Subcutaneous abdominal adipose tissue (tissue), 5 donors: ENCODE measurements around the gene PSMD2.

Experiments
- H3K27ac ChIP-seq: one replicate; pipeline ENCODE4 v1.7.0; 2013; ENCODE audit warnings: low read depth, mild to moderate bottlenecking, inconsistent platforms, low read length, moderate library complexity
- H3K27me3 ChIP-seq, 5 donors: one replicate each; pipeline ENCODE4 v1.7.0; 2013; ENCODE audit warnings: low read length in 5 of 5, inconsistent platforms in 1 of 5; ENCODE audit not compliant: control insufficient read depth in 5 of 5, insufficient read depth in 4 of 5
- H3K36me3 ChIP-seq, 5 donors: one replicate each; pipeline ENCODE4 v1.7.0; 2013; ENCODE audit warnings: low read length in 5 of 5; ENCODE audit not compliant: control insufficient read depth in 5 of 5, insufficient read depth in 5 of 5
- H3K4me1 ChIP-seq, 5 donors: one replicate each; pipeline ENCODE4 v1.7.0; 2013; ENCODE audit warnings: low read length in 5 of 5, mild to moderate bottlenecking in 3 of 5, moderate library complexity in 1 of 5; ENCODE audit not compliant: control insufficient read depth in 5 of 5, insufficient read depth in 5 of 5
- H3K4me3 ChIP-seq, 5 donors: one replicate each; pipeline ENCODE4 v1.7.0; 2013; ENCODE audit warnings: low read length in 5 of 5, low read depth in 1 of 5
- H3K9ac ChIP-seq, 5 donors: one replicate each; pipeline ENCODE4 v1.7.0; 2013; ENCODE audit warnings: low read length in 5 of 5, mild to moderate bottlenecking in 4 of 5, moderate library complexity in 3 of 5
- H3K9me3 ChIP-seq, 5 donors: one replicate each; pipeline ENCODE4 v1.7.0; 2013; ENCODE audit warnings: low read length in 5 of 5; ENCODE audit not compliant: control insufficient read depth in 5 of 5
- donor health status: healthy.
- donor health status: healthy.
- donor health status: healthy.
- donor health status: healthy.
- donor health status: healthy.

Gene PSMD2

DNA sequence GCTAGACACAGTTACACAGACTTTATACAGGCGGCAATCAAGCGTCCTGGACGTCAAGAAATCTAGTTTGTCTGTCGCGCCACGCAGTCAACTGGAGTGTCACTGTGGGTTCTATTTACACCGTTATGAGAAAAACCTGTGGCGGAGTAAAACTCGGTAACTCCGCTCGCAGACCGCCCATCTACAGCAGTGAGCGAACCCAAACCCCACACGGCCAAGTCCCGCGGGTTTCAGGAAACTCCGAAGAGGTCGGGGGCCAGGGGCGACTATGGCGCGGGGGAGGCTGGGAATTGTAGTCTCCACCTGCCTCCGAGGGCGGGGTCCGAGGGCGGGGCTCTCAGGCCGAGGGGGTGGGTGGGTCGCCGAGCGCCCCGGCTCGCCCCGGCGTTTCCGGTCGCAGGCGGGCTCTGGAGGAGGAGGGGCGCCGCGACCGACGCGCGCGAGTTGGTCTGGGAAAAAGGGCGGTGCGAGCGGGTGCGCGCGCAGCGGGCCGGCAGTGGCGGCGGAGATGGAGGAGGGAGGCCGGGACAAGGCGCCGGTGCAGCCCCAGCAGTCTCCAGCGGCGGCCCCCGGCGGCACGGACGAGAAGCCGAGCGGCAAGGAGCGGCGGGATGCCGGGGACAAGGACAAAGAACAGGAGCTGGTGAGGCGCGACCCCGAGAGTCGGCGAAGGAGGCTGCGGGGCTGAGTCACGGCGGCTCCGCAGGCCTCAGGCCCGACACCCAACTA is at the start of gene PSMD2:
PSMD2 (plus strand) TSS at position 483 of the 729 bp plus-strand sequence; CDS start at position 509, 26 bp downstream.
- Histone ChIP-seq H3K4me1 (peaks cover 9 to 21% (median 18%) of the 10 kb centered on the region in 5 donors), H3K4me3 (peak within 1 kb of the TSS; percentile 86 to 96 (median 90)), H3K9ac (peak within 1 kb of the TSS; percentile 73 to 93 (median 83)), H3K9me3 (no peaks in the 10 kb centered on the region), H3K27ac (peak within 1 kb of the TSS; percentile 67), H3K36me3 (peaks cover 25 to 37% (median 35%) of the 10 kb centered on the region in 5 donors), H3K27me3 (no peaks in the 10 kb centered on the region)

DNA sequence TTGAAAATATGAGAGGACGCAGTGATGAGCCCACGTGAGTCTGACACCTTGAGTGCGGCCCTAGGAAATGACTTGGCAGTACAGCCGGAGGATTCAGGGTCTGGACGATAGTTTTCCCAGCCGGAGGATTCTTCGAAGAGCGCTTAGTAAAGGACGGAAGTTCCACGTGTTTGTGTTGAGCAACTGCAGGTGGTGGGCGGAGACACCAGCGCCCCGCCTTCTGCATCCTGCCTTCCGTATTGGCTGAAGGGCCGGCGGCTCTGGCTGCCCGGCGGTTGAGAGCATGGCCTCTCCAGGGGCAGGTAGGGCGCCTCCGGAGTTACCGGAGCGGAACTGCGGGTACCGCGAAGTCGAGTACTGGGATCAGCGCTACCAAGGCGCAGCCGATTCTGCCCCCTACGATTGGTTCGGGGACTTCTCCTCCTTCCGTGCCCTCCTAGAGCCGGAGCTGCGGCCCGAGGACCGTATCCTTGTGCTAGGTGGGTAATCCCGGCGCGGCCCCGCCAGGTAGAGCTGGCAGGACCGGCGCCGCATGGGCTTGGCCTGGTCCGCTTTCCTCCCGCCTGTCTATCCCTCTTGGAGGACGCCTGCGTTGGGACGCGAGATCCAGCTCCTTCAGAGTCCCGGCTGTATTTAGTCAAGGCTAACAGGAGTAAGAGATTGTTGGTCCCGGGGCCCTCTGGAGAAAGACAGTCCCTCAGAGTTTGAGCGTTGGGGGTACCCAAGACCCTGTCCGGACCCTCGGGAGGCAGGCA is 49.5 kb upstream of the PSMD2 start, which contains the start of gene EEF1AKMT4:
EEF1AKMT4 (plus strand) TSS at position 261 of the 755 bp plus-strand sequence; CDS start at position 284, 23 bp downstream.
- Histone ChIP-seq H3K27ac (peak within 1 kb of the TSS; percentile 89), H3K9ac (peak within 1 kb of the TSS; percentile 86 to 96 (median 94)), H3K36me3 (peaks cover 0 to 12% (median 11%) of the 10 kb centered on the region in 5 donors), H3K4me3 (peak within 1 kb of the TSS; percentile 77 to 99 (median 97)), H3K9me3 (no peaks in the 10 kb centered on the region), H3K27me3 (no peaks in the 10 kb centered on the region), H3K4me1 (peaks cover 4 to 27% (median 21%) of the 10 kb centered on the region in 5 donors)

GRCh38 chr3:184250167-184250828 is 48.7 kb upstream of the PSMD2 start:
- Histone ChIP-seq H3K4me3 (peak overlapping the region; percentile 77 to 98 (median 95)), H3K9me3 (no peaks in the 10 kb centered on the region), H3K4me1 (peaks cover 4 to 27% (median 21%) of the 10 kb centered on the region in 5 donors), H3K36me3 (peaks cover 0 to 5% (median 4%) of the 10 kb centered on the region in 5 donors), H3K27ac (peak overlapping the region; percentile 89), H3K27me3 (no peaks in the 10 kb centered on the region), H3K9ac (peak overlapping the region in 4 of 5 donors; percentile 84 to 94 (median 87))

DNA sequence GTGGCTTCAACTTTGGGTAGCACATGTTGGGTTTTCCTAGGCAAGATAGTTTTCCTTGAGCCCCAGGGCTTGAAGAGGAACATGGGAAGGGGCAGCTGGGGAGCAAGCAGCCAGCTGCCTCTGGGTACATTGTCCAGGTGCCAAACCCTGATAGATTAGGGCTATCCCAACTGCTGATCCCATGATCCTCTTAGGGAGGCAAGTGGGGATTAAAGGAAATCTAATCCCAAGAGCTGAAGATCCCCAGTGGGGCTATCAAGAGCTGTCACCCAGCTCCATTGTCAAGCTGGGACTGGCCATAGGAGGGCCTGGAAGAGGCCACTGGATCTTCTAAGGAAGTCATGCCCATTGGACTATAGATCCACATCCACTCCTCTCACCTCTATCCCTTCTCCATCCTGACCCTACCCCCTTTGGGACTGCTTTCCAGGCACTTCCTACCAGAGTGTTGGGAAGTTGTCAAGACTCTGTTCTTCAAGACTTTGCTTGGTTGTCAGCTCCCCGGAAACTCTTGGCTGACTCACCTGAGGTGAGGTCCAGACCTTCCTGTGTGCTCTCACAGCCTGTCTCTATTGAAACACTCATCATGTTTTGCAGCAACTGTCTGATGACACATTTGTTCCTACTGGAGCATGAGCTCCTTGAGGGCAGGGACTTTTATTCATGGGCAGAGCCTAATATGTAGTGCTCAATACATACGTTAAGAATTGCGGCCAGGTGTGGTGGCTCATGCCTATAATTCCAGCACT is 43.6 kb upstream of the PSMD2 start:
- H3K9ac ChIP-seq = no peak overlapping the region
- H3K27me3 ChIP-seq = peaks cover 9 to 18% (median 14%) of the 10 kb centered on the region in 5 donors
- H3K36me3 ChIP-seq = no peaks in the 10 kb centered on the region
- H3K9me3 ChIP-seq = no peaks in the 10 kb centered on the region
- no peak overlapping the region for H3K4me3 ChIP-seq
- H3K27ac ChIP-seq = no peak overlapping the region
- peaks cover 0 to 9% (median 8%) of the 10 kb centered on the region in 5 donors for H3K4me1 ChIP-seq

DNA sequence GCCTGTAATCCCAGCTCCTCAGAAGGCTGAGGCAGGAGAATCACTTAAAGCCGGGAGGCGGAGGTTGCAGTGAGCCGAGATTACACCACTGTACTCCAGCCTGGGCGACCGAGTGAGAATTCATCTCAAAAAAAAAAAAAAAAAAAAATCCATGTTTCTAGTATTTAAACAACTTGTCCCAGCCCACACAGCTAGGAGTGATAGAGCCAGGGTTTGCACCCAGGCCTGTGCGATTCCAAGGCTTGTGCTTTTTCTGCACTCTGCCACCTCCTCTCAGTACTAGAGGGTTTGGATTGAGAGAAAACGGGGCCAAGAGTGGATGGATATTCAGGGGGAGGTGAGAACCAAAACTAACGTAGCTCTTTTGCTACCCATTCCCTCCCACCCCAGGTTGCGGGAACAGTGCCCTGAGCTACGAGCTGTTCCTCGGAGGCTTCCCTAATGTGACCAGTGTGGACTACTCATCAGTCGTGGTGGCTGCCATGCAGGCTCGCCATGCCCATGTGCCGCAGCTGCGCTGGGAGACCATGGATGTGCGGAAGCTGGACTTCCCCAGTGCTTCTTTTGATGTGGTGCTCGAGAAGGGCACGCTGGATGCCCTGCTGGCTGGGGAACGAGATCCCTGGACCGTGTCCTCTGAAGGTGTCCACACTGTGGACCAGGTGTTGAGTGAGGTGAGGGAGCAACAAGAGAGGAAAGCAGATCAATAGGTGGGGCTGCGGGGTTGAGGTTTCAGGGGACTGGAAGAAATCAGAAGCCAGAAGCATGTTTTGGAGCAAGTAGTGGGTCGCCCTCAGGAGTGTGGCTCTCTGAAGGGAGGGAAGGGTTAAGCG is 41.7 kb upstream of the PSMD2 start:
- peaks cover 2 to 23% (median 21%) of the 10 kb centered on the region in 5 donors for H3K4me1 ChIP-seq
- no peak overlapping the region for H3K27ac ChIP-seq
- no peak overlapping the region for H3K4me3 ChIP-seq
- H3K36me3 ChIP-seq = no peaks in the 10 kb centered on the region
- H3K27me3 ChIP-seq = peaks cover 17 to 31% (median 24%) of the 10 kb centered on the region in 5 donors
- H3K9me3 ChIP-seq = no peaks in the 10 kb centered on the region
- no peak overlapping the region for H3K9ac ChIP-seq

DNA sequence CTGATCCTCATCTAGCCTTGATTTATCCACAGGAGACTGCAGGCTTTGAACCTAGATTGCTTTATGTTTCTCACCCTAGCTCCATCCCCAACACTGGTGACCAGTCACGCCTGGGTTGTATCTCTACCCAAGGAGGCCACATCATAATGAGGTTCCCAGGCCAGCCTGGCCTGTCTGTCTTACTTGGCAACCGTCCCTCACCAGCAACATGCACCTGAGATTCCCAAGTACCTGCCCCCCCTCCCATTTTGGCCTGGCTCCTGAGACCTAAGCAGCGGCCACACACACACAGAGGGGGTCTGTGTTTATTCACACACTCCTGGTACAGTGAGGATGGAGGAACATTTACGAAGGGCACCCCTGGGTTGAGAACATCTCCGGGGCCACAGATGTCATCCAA is 40.1 kb upstream of the PSMD2 start:
- H3K27ac ChIP-seq = no peak overlapping the region
- no peak overlapping the region for H3K4me3 ChIP-seq
- H3K9ac ChIP-seq = no peak overlapping the region
- H3K9me3 ChIP-seq = no peaks in the 10 kb centered on the region
- H3K36me3 ChIP-seq = no peaks in the 10 kb centered on the region
- peaks cover 2 to 29% (median 22%) of the 10 kb centered on the region in 5 donors for H3K4me1 ChIP-seq
- H3K27me3 ChIP-seq = peaks cover 23 to 41% (median 32%) of the 10 kb centered on the region in 5 donors

- no peaks in the 10 kb centered on the region for H3K36me3 ChIP-seq
- peaks cover 23 to 43% (median 32%) of the 10 kb centered on the region in 5 donors for H3K27me3 ChIP-seq
- H3K9ac ChIP-seq = no peak overlapping the region
- H3K27ac ChIP-seq = no peak overlapping the region
- no peak overlapping the region for H3K4me3 ChIP-seq
- H3K9me3 ChIP-seq = no peaks in the 10 kb centered on the region
- peaks cover 2 to 29% (median 22%) of the 10 kb centered on the region in 5 donors for H3K4me1 ChIP-seq
Measured at GRCh38 chr3:184259396-184259877, 39.6 kb upstream of the PSMD2 start.

- Histone ChIP-seq H3K4me3 (peak overlapping the region in 4 of 5 donors; percentile 29 to 47 (median 34)), H3K27ac (no peak overlapping the region), H3K27me3 (peaks cover 27 to 46% (median 35%) of the 10 kb centered on the region in 5 donors)
Measured at GRCh38 chr3:184259878-184260723, 38.9 kb upstream of the PSMD2 start.

More at GRCh38 chr3:184259878-184260723, 38.9 kb upstream of the PSMD2 start:
- H3K9ac ChIP-seq = no peak overlapping the region
- H3K36me3 ChIP-seq = no peaks in the 10 kb centered on the region
- H3K4me1 ChIP-seq = peaks cover 2 to 29% (median 22%) of the 10 kb centered on the region in 5 donors
- no peaks in the 10 kb centered on the region for H3K9me3 ChIP-seq
